Neuronal stem cell (in vitro differentiated cells): ENCODE measurements around the gene CIITA.

Experiments used
- DNase-seq: peaks from one replicate; pipeline ENCODE4 v3.0.0-alpha.2; 2013; ENCODE audit warnings: low spot score
- H2AFZ ChIP-seq: one replicate; pipeline ENCODE4 v1.6.1; 2013; ENCODE audit warnings: mild to moderate bottlenecking, low read length, inconsistent platforms
- H2AK5ac ChIP-seq: 2 replicates; pipeline ENCODE4 v1.6.1; 2013; ENCODE audit warnings: low read depth, mild to moderate bottlenecking, inconsistent platforms, low read length, moderate library complexity, mixed read lengths
- H2BK120ac ChIP-seq: 2 replicates; pipeline ENCODE4 v1.6.1; 2013; ENCODE audit warnings: low read depth, mild to moderate bottlenecking, inconsistent platforms, low read length, moderate library complexity, mixed read lengths
- H2BK12ac ChIP-seq: one replicate; pipeline ENCODE4 v1.6.1; 2013; ENCODE audit warnings: low read length, inconsistent platforms
- H2BK15ac ChIP-seq: 2 replicates; pipeline ENCODE4 v1.6.1; 2013; ENCODE audit warnings: mild to moderate bottlenecking, low read length, inconsistent platforms, mixed read lengths
- H2BK5ac ChIP-seq: one replicate; pipeline ENCODE4 v1.6.1; 2013; ENCODE audit warnings: inconsistent platforms, mild to moderate bottlenecking, low read length, moderate library complexity
- H3K14ac ChIP-seq: one replicate; pipeline ENCODE4 v1.6.1; 2013; ENCODE audit warnings: low read length, inconsistent platforms
- H3K18ac ChIP-seq: 2 replicates; pipeline ENCODE4 v1.6.1; 2013; ENCODE audit warnings: low read length, inconsistent platforms
- H3K23ac ChIP-seq: 2 replicates; pipeline ENCODE4 v1.6.1; 2013; ENCODE audit warnings: low read depth, mild to moderate bottlenecking, mixed read lengths, low read length, inconsistent platforms; ENCODE audit not compliant: poor library complexity
- H3K27ac ChIP-seq: replicated peaks from 3 replicates; pipeline ENCODE4 v1.5.1; 2013; ENCODE audit warnings: low read length, inconsistent platforms
- H3K27me3 ChIP-seq, 3 experiments: 2 replicates each; pipeline ENCODE4 v1.6.1; 2013; ENCODE audit warnings: low read length in 3 of 3, mild to moderate bottlenecking in 2 of 3, inconsistent platforms in 1 of 3, low read depth in 1 of 3, mixed read lengths in 1 of 3, moderate library complexity in 1 of 3; ENCODE audit not compliant: control insufficient read depth in 3 of 3, insufficient read depth in 3 of 3
- H3K36me3 ChIP-seq, 2 donors: replicated peaks in 1 of 2; 2 replicates each; pipeline ENCODE4 v1.6.1; 2013; ENCODE audit warnings: low read length in 2 of 2; ENCODE audit not compliant: control insufficient read depth in 2 of 2, insufficient read depth in 2 of 2
- H3K4ac ChIP-seq: 2 replicates; pipeline ENCODE4 v1.6.1; 2013; ENCODE audit warnings: inconsistent platforms, mild to moderate bottlenecking, low read length, moderate library complexity
- H3K4me1 ChIP-seq, 2 donors: 1 replicate in 1 of 2; 2 replicates in 1 of 2; pipeline ENCODE4 v1.6.1; 2013; ENCODE audit warnings: low read length in 2 of 2, low read depth in 1 of 2; ENCODE audit not compliant: control insufficient read depth in 2 of 2, insufficient read depth in 1 of 2
- H3K4me2 ChIP-seq: one replicate; pipeline ENCODE4 v1.6.1; 2013; ENCODE audit warnings: mild to moderate bottlenecking, low read length, inconsistent platforms; ENCODE audit not compliant: insufficient read depth, poor library complexity, severe bottlenecking
- H3K4me3 ChIP-seq, 2 donors: 2 replicates each; pipeline ENCODE4 v1.5.1; 2013; ENCODE audit warnings: low read length in 2 of 2, mild to moderate bottlenecking in 2 of 2, inconsistent platforms in 1 of 2, moderate library complexity in 1 of 2
- H3K79me1 ChIP-seq: one replicate; pipeline ENCODE4 v1.6.1; 2013; ENCODE audit warnings: low read depth, mild to moderate bottlenecking, inconsistent platforms, low read length, moderate library complexity
- H3K9ac ChIP-seq: one replicate; pipeline ENCODE4 v1.6.1; 2013; ENCODE audit warnings: mild to moderate bottlenecking, low read depth, low read length, inconsistent platforms; ENCODE audit not compliant: poor library complexity
- H3K9me3 ChIP-seq, 2 donors: replicated peaks in 1 of 2; 2 replicates each; pipeline versions ENCODE3 to v1.6.1; 2013; ENCODE audit warnings: low read length in 2 of 2, mild to moderate bottlenecking in 2 of 2, inconsistent platforms in 1 of 2, low read depth in 1 of 2, mixed read lengths in 1 of 2, moderate library complexity in 1 of 2; ENCODE audit not compliant: control insufficient read depth in 2 of 2, insufficient read depth in 1 of 2
- H4K8ac ChIP-seq: one replicate; pipeline ENCODE4 v1.6.1; 2013; ENCODE audit warnings: low read depth, mild to moderate bottlenecking, inconsistent platforms, low read length, moderate library complexity
- H4K91ac ChIP-seq: one replicate; pipeline ENCODE4 v1.6.1; 2013; ENCODE audit warnings: low read length, low read depth, mild to moderate bottlenecking, inconsistent platforms; ENCODE audit not compliant: poor library complexity
- WGBS, 2 donors: extraction: QIAGEN DNeasy Blood & Tissue Kit; methylation state at CpG; one replicate each; pipeline ENCODE4 v1.1.7; 2013; ENCODE audit warnings: missing lambda C conversion rate in 2 of 2, mixed read lengths in 1 of 2; ENCODE audit not compliant: insufficient read length in 2 of 2, insufficient replicate concordance in 1 of 2; ENCODE audit errors: extremely low coverage in 2 of 2; 5-methylcytosine and 5-hydroxymethylcytosine counted together

The CIITA gene

GRCh38 chr16:10950393-10950792, 73.4 kb downstream of the CIITA start:
- H3K18ac ChIP-seq = no peak overlapping the region
- peaks cover 6 to 14% of the 10 kb centered on the region in 2 donors for H3K4me1 ChIP-seq
- no peak overlapping the region for H3K4me3 ChIP-seq
- H2AK5ac ChIP-seq = no peak overlapping the region
- no peak overlapping the region for H3K23ac ChIP-seq
- no peaks in the 10 kb centered on the region for H3K27me3 ChIP-seq
- H3K4ac ChIP-seq = no peak overlapping the region
- DNase-seq = no peak
- no peak overlapping the region for H2BK120ac ChIP-seq
- no peaks in the 10 kb centered on the region for H3K36me3 ChIP-seq
- no peak overlapping the region for H3K4me2 ChIP-seq
- no peak overlapping the region for H2BK12ac ChIP-seq
- H3K27ac ChIP-seq = no peak overlapping the region
- H3K9me3 ChIP-seq = no peaks in the 10 kb centered on the region
- peaks cover 3% of the 10 kb centered on the region for H3K79me1 ChIP-seq
- H3K9ac ChIP-seq = no peak overlapping the region
- H2AFZ ChIP-seq = no peak overlapping the region
- WGBS, 2 donors = no CpG with 5 or more reads among the region's 5 CpGs
- H4K91ac ChIP-seq = no peak overlapping the region
- H4K8ac ChIP-seq = no peak overlapping the region
- H2BK15ac ChIP-seq = no peak overlapping the region
- H3K14ac ChIP-seq = no peak overlapping the region
- H2BK5ac ChIP-seq = no peak overlapping the region

- Histone ChIP-seq H3K79me1 (peaks cover 3% of the 10 kb centered on the region), H2AK5ac (no peak overlapping the region), H3K27ac (no peak overlapping the region), H2BK15ac (no peak overlapping the region), H3K9ac (no peak overlapping the region), H3K14ac (no peak overlapping the region), H2BK5ac (no peak overlapping the region), H4K8ac (no peak overlapping the region), H3K9me3 (no peaks in the 10 kb centered on the region), H3K27me3 (no peaks in the 10 kb centered on the region), H4K91ac (no peak overlapping the region), H3K4me3 (no peak overlapping the region), H3K4me1 (peaks cover 3 to 11% of the 10 kb centered on the region in 2 donors), H2BK12ac (no peak overlapping the region), H3K4me2 (no peak overlapping the region), H3K23ac (no peak overlapping the region), H2BK120ac (no peak overlapping the region), H2AFZ (no peak overlapping the region), H3K4ac (no peak overlapping the region), H3K36me3 (no peaks in the 10 kb centered on the region), H3K18ac (no peak overlapping the region)
- no CpG with 5 or more reads among the region's 4 CpGs for WGBS, 2 donors
- DNase-seq = no peak
These were observed 74.0 kb downstream of the CIITA start for GRCh38 chr16:10951026-10951425.

DNA sequence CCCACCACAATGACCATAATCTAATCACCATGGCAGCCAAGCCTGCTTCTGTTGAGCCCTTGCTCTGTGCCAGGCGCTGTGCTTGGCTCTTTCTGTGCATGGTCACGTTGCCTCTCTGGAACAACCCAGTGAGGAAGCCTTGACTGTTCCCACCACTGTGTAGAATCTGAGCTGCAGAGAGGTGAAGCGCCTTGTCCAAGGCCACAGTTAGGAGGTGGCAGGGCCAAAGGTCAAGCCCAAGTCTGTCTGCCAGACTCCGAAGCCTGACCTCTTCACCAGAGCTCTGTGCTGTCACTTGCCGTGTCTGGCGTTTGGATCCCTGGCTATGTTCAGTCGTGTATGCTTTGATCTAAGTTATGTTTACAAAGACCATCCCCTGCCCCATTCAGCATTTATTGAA, 77.9 kb downstream of the CIITA start:
- H3K9me3 ChIP-seq = no peaks in the 10 kb centered on the region
- H2BK15ac ChIP-seq = no peak overlapping the region
- H3K4me3 ChIP-seq = peak overlapping the region in 1 of 2 donors; percentile 10
- DNase-seq = no peak
- no peak overlapping the region for H3K9ac ChIP-seq
- H3K4ac ChIP-seq = no peak overlapping the region
- H3K79me1 ChIP-seq = peaks cover 3% of the 10 kb centered on the region
- H2BK12ac ChIP-seq = no peak overlapping the region
- H3K14ac ChIP-seq = no peak overlapping the region
- H3K27ac ChIP-seq = no peak overlapping the region
- H2BK5ac ChIP-seq = no peak overlapping the region
- H2BK120ac ChIP-seq = no peak overlapping the region
- no peak overlapping the region for H2AFZ ChIP-seq
- H3K36me3 ChIP-seq = peaks cover 0 to 9% of the 10 kb centered on the region in 2 donors
- no peak overlapping the region for H3K4me2 ChIP-seq
- H4K91ac ChIP-seq = no peak overlapping the region
- H2AK5ac ChIP-seq = no peak overlapping the region
- no peak overlapping the region for H3K18ac ChIP-seq
- no peaks in the 10 kb centered on the region for H3K27me3 ChIP-seq
- no peak overlapping the region for H3K23ac ChIP-seq
- H4K8ac ChIP-seq = no peak overlapping the region
- no CpG with 5 or more reads among the region's 7 CpGs for WGBS, 2 donors
- peaks cover 0 to 2% of the 10 kb centered on the region in 2 donors for H3K4me1 ChIP-seq

- H2BK12ac ChIP-seq = no peak overlapping the region
These were observed 80.9 kb downstream of the CIITA start for GRCh38 chr16:10957771-10958482.

More at GRCh38 chr16:10957771-10958482, 80.9 kb downstream of the CIITA start:
- Histone ChIP-seq H3K4me2 (no peak overlapping the region), H3K79me1 (peaks cover 3% of the 10 kb centered on the region), H3K9ac (no peak overlapping the region), H3K9me3 (peaks cover 0 to 2% of the 10 kb centered on the region in 2 donors), H3K4me3 (no peak overlapping the region), H4K8ac (no peak overlapping the region), H3K4ac (no peak overlapping the region), H4K91ac (no peak overlapping the region), H3K14ac (no peak overlapping the region), H3K4me1 (peaks cover 0 to 2% of the 10 kb centered on the region in 2 donors), H3K27ac (no peak overlapping the region), H3K36me3 (peaks cover 1 to 17% of the 10 kb centered on the region in 2 donors), H2BK120ac (no peak overlapping the region), H2BK5ac (no peak overlapping the region), H2AK5ac (no peak overlapping the region), H3K27me3 (no peaks in the 10 kb centered on the region), H3K18ac (no peak overlapping the region), H2BK15ac (no peak overlapping the region), H3K23ac (no peak overlapping the region), H2AFZ (no peak overlapping the region)
- DNase-seq = no peak
- no CpG with 5 or more reads among the region's 6 CpGs for WGBS, 2 donors
